Embryonic facial prominence (tissue), 1 donor: ENCODE results near the gene STPG2.

Experiments used
- DNase-seq: peaks from one replicate; pipeline ENCODE4 v3.0.0-alpha.2; 2016; ENCODE audit errors: extremely low spot score

STPG2 gene

DNA sequence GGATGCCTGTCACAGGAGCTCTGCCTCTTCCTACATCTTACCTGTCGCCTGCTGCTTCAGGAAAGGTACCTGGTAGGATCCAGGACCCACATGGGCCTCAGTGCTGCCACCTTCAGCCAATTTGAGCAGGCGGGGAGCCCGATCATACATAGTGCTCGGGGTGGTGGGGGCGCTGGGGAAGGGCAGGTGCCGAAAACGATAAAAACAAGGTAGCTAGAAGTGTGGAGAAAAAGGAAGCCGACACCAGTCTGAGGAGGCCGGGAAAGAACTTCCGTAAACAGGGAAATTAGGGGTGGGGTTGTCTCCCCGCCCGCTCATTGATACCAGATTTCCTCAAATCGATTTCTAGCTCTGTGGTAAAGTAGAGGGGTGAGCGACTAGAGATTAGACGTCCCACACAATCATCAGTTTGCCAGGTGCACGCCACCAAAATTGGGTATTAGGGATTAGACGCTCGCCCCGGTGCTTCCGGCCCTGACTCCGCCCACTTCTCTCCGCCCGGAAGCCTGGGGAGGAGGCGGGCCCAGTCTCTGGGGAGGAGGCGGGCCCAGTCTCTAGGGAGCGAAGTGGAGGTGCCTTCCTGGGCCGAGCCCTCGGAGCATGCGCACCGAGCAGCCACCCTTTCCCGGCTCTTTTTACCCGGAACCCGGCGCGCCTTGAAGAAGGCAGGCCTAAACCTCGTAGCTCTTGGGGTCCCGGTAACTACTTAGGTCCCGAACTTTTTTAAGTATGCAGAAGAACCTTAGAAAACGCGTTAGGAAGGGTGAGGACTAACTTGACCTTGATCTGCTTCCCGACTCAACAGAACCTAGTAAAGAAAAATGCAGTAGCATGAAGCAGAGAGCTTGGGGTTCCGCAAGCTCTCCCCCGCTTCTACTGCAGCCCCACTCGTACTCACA lies at the start of gene STPG2:
STPG2 (minus strand) TSS at position 476 of the 899 bp plus-strand sequence.
- DNase-seq, result peak; percentile 66

DNA sequence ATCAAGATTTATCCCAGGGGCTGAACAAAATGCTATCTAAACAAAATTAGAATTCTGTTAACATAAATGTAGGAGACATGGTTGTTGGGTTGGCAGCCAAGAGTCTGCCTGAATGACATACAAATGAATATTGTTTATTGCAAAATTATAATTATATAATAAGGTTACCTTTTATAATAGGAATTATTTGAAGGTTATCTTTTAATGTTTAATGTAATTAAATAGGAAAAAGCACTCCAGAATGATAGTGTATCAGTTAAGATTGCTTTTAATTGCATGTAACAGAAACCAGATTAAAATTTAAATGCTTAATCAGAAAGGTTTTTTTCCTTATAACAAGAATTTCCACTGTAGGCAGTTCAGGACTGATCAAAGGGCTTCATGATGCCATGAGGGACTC lies 42.0 kb upstream of the STPG2 start:
- DNase-seq, result no peak

DNA sequence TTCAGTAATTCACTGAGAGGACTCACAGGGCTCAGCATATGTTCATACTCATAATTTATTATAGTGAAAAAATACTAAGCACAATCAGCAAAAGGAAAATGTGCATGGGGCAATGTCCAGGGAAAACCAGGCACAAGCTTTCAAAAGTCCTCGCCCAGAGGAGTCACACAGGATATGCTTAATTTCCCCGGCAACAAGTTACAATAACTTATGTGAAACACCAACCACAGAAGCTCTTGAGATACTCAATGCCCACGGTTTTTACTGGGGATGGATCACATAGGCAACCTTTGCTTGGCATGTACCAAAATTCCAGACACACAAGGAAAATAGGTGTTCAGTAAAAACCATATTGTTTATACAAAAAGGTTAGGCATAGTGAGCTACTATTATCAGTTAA lies 38.5 kb upstream of the STPG2 start:
- DNase-seq, result no peak

DNA sequence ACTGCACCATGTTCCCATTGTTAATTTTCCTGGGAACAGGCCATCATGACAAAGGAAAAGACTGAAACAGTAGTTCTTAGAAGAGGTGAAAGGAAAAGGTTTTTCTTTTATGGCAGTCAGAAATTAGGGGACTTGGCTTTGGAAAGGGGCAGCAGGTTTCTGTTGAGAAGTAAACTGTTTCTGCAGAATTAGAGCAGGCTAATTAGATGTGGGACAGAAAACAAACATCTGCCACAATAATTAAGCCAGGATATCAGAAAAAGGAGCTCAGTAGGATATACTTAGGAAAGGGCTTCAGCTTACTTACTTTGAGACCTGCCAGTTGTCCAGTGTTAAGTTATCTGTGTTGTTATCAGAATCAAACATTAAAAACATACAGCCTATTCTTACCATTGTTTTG lies 36.7 kb upstream of the STPG2 start:
- no peak for DNase-seq

DNA sequence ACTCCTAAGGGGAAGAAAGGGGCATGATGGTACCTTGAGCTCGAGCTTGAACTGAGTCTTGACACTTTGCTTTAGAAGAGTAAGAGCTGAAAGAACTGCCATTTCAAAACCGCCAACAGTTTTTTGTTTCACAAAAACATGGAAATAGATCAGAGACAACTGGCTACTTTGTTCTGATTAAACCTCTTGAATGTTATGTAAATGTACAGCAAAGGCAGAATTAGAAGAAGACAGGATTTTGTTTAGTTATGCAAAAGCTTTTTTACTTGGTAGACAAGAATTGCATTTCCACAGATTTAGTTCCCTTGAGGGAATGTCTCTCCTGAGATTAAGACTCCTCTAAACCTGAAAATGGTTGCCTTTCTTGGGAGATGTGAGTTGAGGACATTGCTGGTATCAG lies 33.3 kb upstream of the STPG2 start:
- no peak for DNase-seq

DNA sequence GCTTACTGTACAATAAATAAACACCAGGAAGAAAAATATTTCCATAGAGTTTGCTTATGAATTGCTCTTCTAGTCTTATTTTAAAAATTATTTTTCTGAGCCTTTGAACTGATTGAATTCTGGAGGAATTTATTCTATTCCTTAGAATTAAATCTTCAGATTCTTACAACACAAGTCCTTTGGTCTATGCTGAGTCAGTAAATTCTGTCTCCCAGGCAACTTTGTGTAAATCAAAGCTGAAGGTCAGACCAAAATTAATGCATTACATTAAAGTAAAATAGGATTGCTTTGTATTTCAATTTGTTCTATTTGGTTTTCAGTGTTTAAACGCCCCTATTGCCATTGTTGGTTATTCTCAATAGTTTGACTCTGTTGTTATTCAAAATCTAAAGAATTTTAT lies 26.8 kb upstream of the STPG2 start:
- no peak for DNase-seq

DNA sequence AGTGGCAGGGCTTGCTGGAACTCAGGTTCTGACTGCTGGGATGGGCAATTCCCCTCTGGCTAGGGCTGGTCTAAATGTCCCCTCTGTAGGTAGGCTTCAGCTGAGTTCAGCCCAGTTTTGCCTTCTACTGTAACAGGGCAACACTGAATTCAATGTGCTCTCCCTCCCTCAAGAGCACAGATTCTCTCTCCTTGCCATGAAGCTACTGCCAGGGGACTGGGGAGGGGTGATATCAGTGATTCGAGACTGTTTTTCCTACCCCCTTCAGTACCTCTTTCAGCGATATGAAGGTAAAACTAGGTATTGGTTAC lies 23.4 kb upstream of the STPG2 start:
- DNase-seq, result no peak

DNA sequence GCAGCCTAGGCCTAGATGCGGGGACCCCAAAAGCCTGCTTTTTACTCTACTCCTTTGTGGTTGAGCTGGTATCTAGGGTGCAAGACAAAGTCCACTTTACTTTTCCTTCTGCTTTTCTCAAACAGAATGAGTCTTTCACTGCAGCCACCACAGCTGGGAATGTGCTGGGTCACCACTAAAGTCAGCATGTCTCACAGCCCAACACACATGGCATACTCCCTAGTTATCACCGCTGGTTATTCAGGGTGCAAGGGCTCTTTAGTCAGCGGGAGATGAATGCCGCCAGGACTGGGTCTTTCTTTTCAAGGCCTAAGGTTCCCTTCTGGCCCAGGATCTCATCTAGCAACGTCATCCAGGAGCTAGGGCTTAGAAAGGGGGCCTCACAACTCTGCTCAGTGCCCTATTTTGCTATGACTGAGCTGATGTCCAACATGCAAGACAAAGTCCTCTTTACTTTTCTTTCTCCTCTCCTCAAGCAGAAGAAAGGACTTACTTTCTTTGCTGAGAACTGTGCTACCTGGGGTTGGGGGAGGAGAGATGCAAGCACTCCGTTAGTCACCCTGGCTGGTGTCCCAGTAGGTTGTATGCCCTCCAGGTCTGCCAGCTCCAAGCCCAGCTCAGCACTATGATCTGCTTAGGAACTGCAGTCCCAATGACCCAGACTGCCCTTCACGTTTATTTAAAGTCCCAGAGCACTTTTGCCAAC lies 22.9 kb upstream of the STPG2 start:
- DNase-seq, result no peak

DNA sequence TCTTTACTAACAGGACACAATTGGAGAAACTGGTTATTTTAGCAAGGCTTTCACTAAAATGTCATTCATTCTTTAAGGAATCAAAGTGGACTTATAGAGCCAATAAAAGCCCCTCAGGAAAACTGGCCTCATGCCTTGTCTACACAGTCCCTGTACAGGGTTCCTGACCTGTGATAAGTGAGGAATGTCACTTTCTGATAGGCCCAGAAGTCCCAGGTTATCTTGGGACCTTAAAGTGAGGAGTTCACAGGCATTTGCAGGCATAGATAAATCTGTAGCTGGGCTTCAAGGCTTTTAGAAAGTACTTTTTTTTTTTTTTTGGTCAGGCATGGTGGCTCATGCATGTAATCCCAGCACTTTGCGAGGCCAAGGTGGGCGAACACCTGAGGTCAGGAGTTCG lies 19.4 kb upstream of the STPG2 start:
- no peak for DNase-seq

DNA sequence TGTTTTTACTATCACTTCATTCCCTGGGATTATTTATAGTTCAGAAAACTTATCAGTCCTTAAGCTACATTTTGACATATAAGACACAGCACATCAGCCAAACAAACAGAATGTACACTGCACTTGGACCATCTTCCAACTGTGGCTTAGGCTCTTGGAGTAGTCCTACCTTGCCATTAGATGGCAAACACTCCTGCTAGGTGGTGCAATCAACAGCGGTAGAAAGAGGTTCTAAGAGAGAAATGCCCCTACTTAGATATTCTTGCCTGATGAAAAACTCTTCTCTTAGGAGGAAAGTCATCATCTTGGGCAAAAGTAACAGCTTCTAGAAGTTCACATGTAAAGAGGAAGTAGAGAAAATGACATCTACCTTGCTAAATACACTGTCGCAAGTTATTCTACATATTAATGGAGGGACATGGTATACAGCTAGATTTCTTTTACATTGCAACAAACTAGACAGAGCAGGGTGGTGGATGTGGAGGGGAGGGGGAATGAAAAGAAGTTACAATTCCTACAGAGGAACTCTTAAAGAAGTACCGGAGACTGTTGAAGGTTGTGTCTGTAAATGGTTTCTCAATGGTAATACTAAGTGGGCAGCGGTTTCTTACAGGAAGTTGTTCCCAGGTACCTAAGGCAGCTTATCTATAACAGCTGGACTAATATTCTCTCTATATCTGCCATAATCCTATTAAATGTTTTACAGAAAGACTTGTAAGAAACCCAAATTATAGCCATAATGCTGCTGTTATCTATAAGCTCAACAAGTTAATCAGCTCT lies 8.1 kb upstream of the STPG2 start:
- no peak for DNase-seq

DNA sequence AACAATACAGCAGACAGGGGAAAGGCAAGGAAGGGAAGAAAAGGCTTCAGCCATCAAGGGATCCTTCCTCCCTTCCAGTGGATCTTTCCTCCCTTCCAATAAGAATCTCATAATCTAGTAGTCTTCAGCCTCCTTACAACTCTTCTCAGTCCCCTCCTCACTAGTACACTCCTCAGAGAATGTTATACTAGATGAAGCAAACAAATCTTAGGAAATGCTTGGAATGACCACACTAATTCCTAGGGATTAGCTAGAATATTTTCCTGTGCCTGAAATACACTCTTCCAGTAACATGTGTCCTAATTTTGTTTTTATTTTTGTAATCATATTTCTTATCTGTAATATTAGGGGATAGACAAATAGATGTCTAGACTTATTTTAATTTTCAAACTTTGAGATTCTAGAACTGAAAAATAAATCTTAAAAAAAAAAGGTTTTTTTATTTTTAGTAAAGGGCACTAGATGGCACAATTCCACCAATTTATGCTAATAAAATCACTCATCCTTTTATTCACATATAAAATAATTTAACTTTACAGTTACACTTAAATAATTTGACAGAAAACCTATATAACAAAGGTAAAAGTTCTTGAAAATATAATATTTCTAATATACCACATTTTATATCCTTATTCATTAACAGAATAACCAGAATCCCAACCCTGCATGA lies 7.0 kb upstream of the STPG2 start:
- peak; percentile 16 for DNase-seq

DNA sequence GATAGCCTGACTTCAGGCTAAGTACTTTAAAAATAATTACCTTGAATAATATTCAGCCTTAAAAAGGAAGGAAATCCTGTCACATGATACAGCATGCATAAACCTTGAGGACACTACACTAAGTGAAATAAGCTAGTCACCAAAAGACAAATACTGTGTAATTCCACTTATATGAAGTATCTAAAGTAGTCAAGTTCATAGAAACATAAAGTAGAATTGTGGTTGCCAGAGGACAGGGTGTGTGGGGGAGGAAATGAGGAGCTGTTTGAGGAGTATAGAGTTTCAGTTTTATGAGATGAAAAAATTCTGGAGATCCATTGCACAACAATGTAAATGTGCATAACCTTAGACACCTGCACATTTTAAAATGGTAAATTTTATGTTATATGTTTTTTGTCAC lies 5.6 kb upstream of the STPG2 start:
- no peak for DNase-seq

DNA sequence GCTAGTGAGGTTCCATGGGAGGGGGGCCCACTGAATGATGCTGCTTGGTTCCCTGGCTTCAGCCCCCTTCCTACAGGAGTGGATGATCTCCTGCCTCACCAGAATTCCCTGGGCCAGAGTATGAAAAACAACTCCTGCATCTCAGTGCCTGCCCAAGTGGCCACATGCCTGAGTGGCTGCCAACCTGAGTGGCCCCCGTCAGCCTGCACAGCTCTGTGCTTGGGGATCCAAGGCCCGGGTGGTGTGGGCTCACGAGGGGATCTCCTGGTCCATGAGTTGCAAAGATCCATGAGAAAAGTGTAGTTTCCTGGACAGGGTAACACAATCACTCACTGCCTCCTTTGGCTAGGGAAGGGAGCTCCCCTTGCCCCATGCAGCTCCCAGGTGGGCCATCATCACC lies 17.1 kb downstream of the STPG2 start:
- DNase-seq, result no peak

DNA sequence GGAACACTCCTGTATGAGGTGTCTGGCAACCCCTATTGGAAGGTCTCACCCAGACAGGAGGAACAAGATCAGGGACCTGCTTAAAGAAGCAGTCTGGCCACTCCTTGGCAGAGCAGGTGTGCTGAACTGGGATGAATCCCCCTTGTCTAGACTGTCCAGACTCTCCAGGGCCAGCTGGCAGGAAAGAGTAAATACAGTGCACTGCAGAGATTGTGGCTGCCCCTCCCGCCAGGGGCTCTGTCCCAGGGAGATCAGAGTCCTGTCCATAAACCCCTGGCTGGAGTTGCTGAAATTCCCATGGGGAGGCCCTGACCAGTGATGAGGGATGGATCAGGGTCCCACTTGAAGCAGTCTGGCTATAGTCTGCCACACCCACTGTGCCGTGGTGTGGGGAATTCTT lies 17.7 kb downstream of the STPG2 start:
- no peak for DNase-seq

DNA sequence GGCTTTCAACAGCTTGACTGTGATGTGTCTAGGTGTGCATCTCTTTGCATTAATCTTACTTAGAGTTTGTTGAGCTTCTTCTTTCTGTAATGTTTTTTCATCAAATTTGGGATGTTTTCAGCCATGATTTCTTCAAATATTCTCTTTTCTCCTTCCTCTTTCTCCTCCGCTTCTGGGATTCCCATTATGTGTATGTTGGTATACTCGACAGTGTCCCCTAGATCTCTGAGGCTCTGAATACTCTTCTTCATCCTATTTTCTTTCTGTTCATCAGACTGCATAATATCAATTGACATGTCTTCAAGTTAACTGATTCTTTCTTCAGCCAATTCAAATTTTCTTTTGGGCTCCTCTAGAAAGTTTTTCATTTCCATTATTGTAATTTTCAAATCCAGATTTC lies 25.9 kb downstream of the STPG2 start:
- no peak for DNase-seq

DNA sequence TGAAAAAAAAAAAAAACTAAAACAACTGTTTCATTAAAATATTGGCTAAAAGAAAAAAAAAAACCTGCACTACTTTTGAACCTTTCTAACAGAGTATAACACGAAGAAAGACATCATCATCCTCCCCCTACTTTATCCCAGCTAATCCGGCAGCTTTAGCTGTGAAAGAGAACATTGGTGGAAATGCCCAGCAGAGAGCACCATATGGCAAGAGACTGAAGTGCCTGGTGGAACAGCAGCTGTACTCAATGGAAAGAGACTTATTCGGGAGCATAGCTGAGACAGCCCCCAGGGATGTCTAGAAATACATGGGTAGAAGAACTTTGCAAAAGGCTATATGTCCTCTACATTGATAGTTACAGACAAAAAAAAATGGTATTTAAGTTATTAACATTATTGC lies 30.3 kb downstream of the STPG2 start:
- DNase-seq, result no peak

DNA sequence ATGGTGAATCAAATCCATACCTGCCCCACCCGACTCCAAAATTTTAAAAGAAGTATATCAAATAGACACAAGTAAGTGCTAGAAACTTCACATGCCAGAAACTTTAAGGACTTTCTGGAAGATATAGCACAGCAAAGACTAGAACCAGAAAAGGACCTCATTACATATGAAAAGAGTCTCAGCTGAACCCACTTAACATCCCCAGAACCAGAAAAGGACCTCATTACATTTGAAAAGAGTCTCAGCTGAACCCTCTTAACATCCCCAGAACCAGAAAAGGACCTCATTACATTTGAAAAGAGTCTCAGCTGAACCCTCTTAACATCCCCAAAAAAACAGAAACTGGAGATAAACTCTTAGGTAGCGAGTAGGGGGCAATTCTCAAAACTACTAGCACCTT lies 32.3 kb downstream of the STPG2 start:
- DNase-seq, result no peak

DNA sequence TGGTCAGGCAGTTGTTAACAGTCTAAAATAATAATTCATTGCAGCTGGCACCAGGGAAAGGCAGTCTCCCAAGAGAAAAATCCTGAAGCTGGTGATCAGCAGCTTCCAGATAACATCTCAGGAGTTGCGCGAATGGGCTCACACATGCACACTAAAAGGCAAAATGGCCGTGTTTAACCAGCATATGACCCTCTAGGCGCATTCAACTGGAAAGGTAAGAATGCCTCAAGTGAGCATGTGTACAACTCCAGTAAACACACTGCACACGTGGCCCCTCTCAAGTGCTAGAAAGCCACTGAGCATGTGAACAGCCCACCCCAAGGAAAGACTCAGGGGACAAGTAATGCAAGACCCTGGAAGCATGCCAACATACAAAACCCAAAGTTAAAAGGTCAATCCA lies 33.1 kb downstream of the STPG2 start:
- no peak for DNase-seq

DNA sequence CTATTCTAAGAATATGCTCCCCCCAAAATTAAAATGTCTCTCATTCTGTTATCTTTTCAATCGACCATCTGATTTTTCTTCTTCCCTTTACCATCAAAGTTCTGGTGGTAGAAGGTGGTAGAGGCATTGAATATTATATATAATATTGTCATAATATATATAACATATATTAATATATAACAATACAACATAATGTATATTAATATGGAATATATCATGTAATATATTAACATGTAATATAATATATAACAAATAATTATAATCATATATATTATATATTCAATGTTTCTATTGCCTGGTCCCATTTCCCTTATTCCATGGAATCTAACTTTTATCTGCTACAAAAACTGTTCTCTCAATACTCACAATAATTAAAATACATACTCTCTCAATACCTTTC lies 40.6 kb downstream of the STPG2 start:
- DNase-seq, result no peak

DNA sequence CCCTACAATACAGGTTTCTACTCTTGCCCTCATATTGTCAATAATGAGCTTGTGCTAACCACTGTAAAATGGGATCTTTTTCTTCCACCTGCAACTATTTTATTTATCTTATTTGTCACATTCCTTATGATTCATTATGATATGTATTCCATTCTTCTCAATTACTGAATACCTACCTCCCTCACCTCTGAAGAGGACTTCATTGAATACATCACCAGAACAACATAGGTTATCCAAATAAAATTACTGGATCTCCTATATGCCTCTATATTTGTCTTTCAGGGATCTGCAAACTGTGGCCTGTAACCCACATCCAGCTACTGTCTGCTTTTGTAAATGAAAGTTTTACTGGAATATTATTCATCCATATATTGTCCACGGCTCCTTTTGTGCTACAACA lies 41.3 kb downstream of the STPG2 start:
- DNase-seq, result no peak

DNA sequence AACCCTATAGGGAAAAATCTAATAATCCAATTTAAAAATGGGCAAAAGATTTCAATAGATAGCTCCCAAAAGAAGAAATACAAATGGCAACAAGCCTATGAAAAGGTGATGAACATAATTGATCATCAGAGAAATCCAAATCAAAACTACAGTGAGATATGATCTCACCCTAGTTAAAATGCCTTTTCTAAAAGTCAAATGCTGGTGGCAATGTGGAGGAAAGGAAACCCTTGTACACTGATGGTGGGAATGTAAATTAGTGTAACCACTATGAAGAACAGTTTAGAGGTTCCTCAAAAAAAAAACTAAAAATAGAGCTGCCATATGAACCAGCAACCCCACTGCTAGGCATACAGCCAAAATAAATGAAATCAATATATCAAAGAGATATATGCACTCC lies 44.5 kb downstream of the STPG2 start:
- no peak for DNase-seq

DNA sequence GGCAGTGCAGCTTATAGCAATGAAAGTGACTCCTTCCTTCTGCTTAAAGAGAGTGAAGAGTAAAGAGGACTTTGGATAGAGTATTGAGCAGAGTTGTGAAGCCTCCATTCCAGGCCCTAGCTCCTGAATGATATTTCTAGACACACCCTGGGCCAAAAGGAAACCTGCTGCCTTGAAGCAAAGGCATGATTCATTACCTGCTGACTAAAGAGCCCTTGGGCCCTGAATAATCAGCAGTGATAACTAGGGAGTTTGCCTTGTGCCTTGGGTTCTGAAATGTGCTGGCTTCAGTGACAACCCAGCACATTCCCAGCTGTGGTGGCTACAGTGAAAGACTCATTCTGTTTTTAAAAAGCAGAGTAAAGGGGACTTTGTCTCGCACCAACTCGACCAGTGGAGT lies 49.2 kb downstream of the STPG2 start:
- no peak for DNase-seq
